HL-60 (cell line): Measurements from ENCODE around the gene ERCC3.

Experiments
- POLR2AphosphoS5 ChIP-seq: IDR thresholded peaks from 2 replicates; pipeline ENCODE4 v1.6.1; 2012; ENCODE audit warnings: low read depth
- TF ChIP-seq, protein P1 (sequence below): IDR thresholded peaks from one replicate; pipeline ENCODE4 v1.5.1; 2011; ENCODE audit warnings: low read length, control low read depth, inconsistent platforms; ENCODE audit not compliant: insufficient read depth
- TF ChIP-seq, protein P2 (sequence below): IDR thresholded peaks from 2 replicates; pipeline ENCODE4 v1.6.1; 2012; ENCODE audit warnings: low read depth; ENCODE audit not compliant: insufficient replicate concordance

DNA sequence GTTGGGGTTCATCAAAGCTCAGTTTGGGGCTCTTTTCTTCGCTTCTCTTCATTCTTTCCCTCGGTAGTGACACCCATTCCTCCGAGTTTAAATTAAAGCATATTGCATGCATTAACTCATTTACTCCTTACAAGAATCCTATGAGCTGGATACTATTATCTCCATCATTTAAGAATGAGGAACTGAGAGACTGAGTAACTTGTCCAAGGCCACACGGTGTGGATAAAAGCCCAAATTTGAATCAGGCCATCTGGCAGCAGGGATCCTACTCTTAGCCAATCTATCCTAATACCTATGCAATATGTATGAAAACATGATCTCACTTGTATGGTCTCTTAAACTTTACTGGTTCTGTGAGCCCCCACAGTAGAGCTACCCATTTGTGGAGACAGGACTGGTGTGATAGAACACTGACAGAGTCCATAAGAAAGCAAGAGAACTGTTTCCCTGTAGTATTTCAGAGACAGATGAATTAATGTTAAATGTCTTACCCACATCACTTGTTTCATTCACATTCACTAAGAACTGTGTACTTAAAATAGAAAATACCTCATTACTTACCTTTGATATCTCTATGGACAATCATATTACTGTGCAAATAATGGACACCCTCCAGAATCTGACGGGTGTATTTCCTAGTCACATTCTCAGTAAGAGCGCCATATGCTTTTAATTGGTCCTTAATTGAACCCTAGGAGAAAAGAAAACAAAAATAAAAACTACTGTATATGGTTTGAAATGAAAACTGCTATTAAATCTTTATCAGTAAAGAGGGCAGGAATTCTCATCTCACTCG, 20.4 kb upstream of the ERCC3 start:
- TF ChIP-seq, protein P1, sequence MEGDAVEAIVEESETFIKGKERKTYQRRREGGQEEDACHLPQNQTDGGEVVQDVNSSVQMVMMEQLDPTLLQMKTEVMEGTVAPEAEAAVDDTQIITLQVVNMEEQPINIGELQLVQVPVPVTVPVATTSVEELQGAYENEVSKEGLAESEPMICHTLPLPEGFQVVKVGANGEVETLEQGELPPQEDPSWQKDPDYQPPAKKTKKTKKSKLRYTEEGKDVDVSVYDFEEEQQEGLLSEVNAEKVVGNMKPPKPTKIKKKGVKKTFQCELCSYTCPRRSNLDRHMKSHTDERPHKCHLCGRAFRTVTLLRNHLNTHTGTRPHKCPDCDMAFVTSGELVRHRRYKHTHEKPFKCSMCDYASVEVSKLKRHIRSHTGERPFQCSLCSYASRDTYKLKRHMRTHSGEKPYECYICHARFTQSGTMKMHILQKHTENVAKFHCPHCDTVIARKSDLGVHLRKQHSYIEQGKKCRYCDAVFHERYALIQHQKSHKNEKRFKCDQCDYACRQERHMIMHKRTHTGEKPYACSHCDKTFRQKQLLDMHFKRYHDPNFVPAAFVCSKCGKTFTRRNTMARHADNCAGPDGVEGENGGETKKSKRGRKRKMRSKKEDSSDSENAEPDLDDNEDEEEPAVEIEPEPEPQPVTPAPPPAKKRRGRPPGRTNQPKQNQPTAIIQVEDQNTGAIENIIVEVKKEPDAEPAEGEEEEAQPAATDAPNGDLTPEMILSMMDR, result no peak
- no peak for TF ChIP-seq POLR2AphosphoS5
- TF ChIP-seq, protein P2, sequence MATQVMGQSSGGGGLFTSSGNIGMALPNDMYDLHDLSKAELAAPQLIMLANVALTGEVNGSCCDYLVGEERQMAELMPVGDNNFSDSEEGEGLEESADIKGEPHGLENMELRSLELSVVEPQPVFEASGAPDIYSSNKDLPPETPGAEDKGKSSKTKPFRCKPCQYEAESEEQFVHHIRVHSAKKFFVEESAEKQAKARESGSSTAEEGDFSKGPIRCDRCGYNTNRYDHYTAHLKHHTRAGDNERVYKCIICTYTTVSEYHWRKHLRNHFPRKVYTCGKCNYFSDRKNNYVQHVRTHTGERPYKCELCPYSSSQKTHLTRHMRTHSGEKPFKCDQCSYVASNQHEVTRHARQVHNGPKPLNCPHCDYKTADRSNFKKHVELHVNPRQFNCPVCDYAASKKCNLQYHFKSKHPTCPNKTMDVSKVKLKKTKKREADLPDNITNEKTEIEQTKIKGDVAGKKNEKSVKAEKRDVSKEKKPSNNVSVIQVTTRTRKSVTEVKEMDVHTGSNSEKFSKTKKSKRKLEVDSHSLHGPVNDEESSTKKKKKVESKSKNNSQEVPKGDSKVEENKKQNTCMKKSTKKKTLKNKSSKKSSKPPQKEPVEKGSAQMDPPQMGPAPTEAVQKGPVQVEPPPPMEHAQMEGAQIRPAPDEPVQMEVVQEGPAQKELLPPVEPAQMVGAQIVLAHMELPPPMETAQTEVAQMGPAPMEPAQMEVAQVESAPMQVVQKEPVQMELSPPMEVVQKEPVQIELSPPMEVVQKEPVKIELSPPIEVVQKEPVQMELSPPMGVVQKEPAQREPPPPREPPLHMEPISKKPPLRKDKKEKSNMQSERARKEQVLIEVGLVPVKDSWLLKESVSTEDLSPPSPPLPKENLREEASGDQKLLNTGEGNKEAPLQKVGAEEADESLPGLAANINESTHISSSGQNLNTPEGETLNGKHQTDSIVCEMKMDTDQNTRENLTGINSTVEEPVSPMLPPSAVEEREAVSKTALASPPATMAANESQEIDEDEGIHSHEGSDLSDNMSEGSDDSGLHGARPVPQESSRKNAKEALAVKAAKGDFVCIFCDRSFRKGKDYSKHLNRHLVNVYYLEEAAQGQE, result no peak
